Measurements from ENCODE around the gene RNF207.
A peak's percentile ranks its signal among the peaks of the same experiment; 100 is the strongest.

The RNF207 gene

GRCh38 chr1:6237093-6237492 lies 31.2 kb downstream of the RNF207 start:
- DNase-seq: no peak

- DNase-seq: no peak
Measured at GRCh38 chr1:6239213-6239752, 33.4 kb downstream of the RNF207 start.

GRCh38 chr1:6239950-6240768 lies 34.2 kb downstream of the RNF207 start:
- no peak for DNase-seq

- DNase-seq: no peak
Measured at GRCh38 chr1:6241107-6241886, 35.4 kb downstream of the RNF207 start.

- DNase-seq: no peak
Measured at GRCh38 chr1:6241887-6242740, 36.2 kb downstream of the RNF207 start.

- no peak for DNase-seq
Measured at GRCh38 chr1:6243053-6243834, 37.3 kb downstream of the RNF207 start.

GRCh38 chr1:6243993-6244392 lies 38.1 kb downstream of the RNF207 start, which contains the start of gene HES3:
Gene HES3 (plus strand): TSS chr1:6244179. CDS start chr1:6244366, 187 bp downstream.
- no peak for DNase-seq

- DNase-seq: no peak
Measured at GRCh38 chr1:6244401-6245049, 38.6 kb downstream of the RNF207 start.

GRCh38 chr1:6245086-6245868 lies 39.4 kb downstream of the RNF207 start:
- DNase-seq: no peak

GRCh38 chr1:6245869-6246496 lies 40.1 kb downstream of the RNF207 start:
- no peak for DNase-seq

GRCh38 chr1:6246497-6247467 lies 40.9 kb downstream of the RNF207 start:
- peak; percentile 42 for DNase-seq

GRCh38 chr1:6247651-6248050 lies 41.7 kb downstream of the RNF207 start:
- no peak for DNase-seq

- no peak for DNase-seq
Measured at GRCh38 chr1:6248161-6248776, 42.4 kb downstream of the RNF207 start.

- no peak for DNase-seq
Measured at GRCh38 chr1:6248932-6249738, 43.2 kb downstream of the RNF207 start.

GRCh38 chr1:6249739-6250689 lies 44.1 kb downstream of the RNF207 start:
- no peak for DNase-seq

GRCh38 chr1:6251233-6251632 lies 45.3 kb downstream of the RNF207 start:
- DNase-seq: no peak

All from NK-92 treated with Interleukin-12 subunit alpha and Interleukin-12 subunit beta, amount 100 ng/mL, for 24 hours (cell line).